Activated T-helper 1 cell treated with anti-CD3 and anti-CD28 coated beads, Interleukin-12 subunit alpha, Interleukin-12 subunit beta, Interleukin-2, Interleukin-4 antibody, amounts not matched to agents 30 ng/mL and 10 ng/mL and 1 ng/mL, durations not matched to agents 14 hours and 24 hours and 36 hours (primary cell): Measurements from ENCODE around the gene LZTR1. TPM values are rescaled to one million over a fixed set of nuclear protein-coding genes. Genes with fewer than 3 reads are reported as not detected.
A peak's percentile ranks its signal among the peaks of the same experiment; 100 is the strongest.
"Not testable (repeated sequence)": the region's sequence is repeated elsewhere in the genome, so short reads cannot be mapped to it uniquely, and the experiment has no call there.

ENCODE experiments used
- DNase-seq: peaks from one replicate; pipeline ENCODE4 v3.0.0; 2021; ENCODE audit warnings: low spot score
- H3K27ac Mint-ChIP-seq: one replicate; pipeline ENCODE4 v1.8.0; 2021; ENCODE audit warnings: mild to moderate bottlenecking, mixed read lengths
- H3K27me3 Mint-ChIP-seq: one replicate; pipeline ENCODE4 v1.8.0; 2022; ENCODE audit warnings: mild to moderate bottlenecking, moderate library complexity, mixed read lengths; ENCODE audit not compliant: insufficient read depth
- H3K36me3 Mint-ChIP-seq: one replicate; pipeline ENCODE4 v1.8.0; 2021; ENCODE audit warnings: low read depth, mixed read lengths
- H3K4me1 Mint-ChIP-seq: one replicate; pipeline ENCODE4 v1.8.0; 2021; ENCODE audit warnings: low read depth, mixed read lengths
- H3K4me3 Mint-ChIP-seq: one replicate; pipeline ENCODE4 v1.8.0; 2021; ENCODE audit warnings: mild to moderate bottlenecking, moderate library complexity, mixed read lengths
- H3K9me3 Mint-ChIP-seq: one replicate; pipeline ENCODE4 v1.8.0; 2021; ENCODE audit warnings: mixed read lengths
- intact Hi-C: fragments of 100-400 bp; cut with micrococcal nuclease; formaldehyde crosslinking; loops from one replicate; pipeline ENCODE4 v1.15.1; 2024
- total RNA-seq: library from RNA; stranded (reverse); gene quantifications from 2 replicates; pipeline ENCODE4 v1.2.3, GENCODE V29; 2022

Gene LZTR1
- total RNA-seq, result 81.9 and 87.5 TPM in 2 replicates

- H3K4me1 Mint-ChIP-seq, result peaks cover 44% of the 10 kb centered on the region
- H3K27ac Mint-ChIP-seq, result peak within 1 kb of the TSS; percentile 87
- no peaks in the 10 kb centered on the region for H3K27me3 Mint-ChIP-seq
- intact Hi-C loops, result loop anchor here (1.0 to 5.0 kb wide), 5 partner anchors 19 to 123 kb away; partner anchors contain the start of genes CRKL, PI4KA, SNAP29 and THAP7
- peaks cover 17% of the 10 kb centered on the region for H3K36me3 Mint-ChIP-seq
- peak within 1 kb of the TSS; percentile 90 for H3K4me3 Mint-ChIP-seq
- peak; percentile 68 for DNase-seq
- H3K9me3 Mint-ChIP-seq, result peaks cover 12% of the 10 kb centered on the region
These were observed at the start of gene LZTR1 for GRCh38 chr22:20981787-20982562. Gene LZTR1, plus strand, starts transcription at chr22:20982297. Its CDS starts 75 bp downstream, at chr22:20982372.

GRCh38 chr22:20933910-20934309 lies 48.2 kb upstream of the LZTR1 start:
- Mint-ChIP-seq H3K27me3 (no peaks in the 10 kb centered on the region), H3K9me3 (no peaks in the 10 kb centered on the region), H3K4me3 (no peak overlapping the region), H3K27ac (no peak overlapping the region), H3K4me1 (peaks cover 57% of the 10 kb centered on the region), H3K36me3 (peaks cover 32% of the 10 kb centered on the region)
- intact Hi-C loops, result no loop called here
- no peak for DNase-seq

GRCh38 chr22:20935049-20935448 lies 47.0 kb upstream of the LZTR1 start:
- not testable (repeated sequence) for H3K4me3 Mint-ChIP-seq

GRCh38 chr22:20935780-20936539 lies 46.1 kb upstream of the LZTR1 start:
- DNase-seq, intact Hi-C loops, H3K4me3 Mint-ChIP-seq, H3K27me3 Mint-ChIP-seq, H3K27ac Mint-ChIP-seq, H3K9me3 Mint-ChIP-seq: not testable (repeated sequence)
- Mint-ChIP-seq H3K36me3 (peaks cover 30% of the 10 kb centered on the region), H3K4me1 (peaks cover 61% of the 10 kb centered on the region)

More at GRCh38 chr22:20935049-20935448, 47.0 kb upstream of the LZTR1 start:
- H3K27me3 Mint-ChIP-seq, H3K27ac Mint-ChIP-seq, DNase-seq, H3K9me3 Mint-ChIP-seq, intact Hi-C loops: not testable (repeated sequence)
- Mint-ChIP-seq H3K36me3 (peaks cover 27% of the 10 kb centered on the region), H3K4me1 (peaks cover 52% of the 10 kb centered on the region)

GRCh38 chr22:20937031-20937793 lies 44.9 kb upstream of the LZTR1 start:
- no peaks in the 10 kb centered on the region for H3K27me3 Mint-ChIP-seq
- peaks cover 30% of the 10 kb centered on the region for H3K36me3 Mint-ChIP-seq
- H3K4me1 Mint-ChIP-seq, result peaks cover 60% of the 10 kb centered on the region
- H3K4me3 Mint-ChIP-seq, result peak overlapping the region; percentile 7
- intact Hi-C loops, result no loop called here
- DNase-seq, result no peak
- H3K9me3 Mint-ChIP-seq, result no peaks in the 10 kb centered on the region
- H3K27ac Mint-ChIP-seq, result peak overlapping the region; percentile 10

- intact Hi-C loops, result no loop called here
- no peaks in the 10 kb centered on the region for H3K9me3 Mint-ChIP-seq
- no peak overlapping the region for H3K4me3 Mint-ChIP-seq
- DNase-seq, result no peak
- peaks cover 30% of the 10 kb centered on the region for H3K36me3 Mint-ChIP-seq
- H3K27ac Mint-ChIP-seq, result peak overlapping the region; percentile 15
- peaks cover 59% of the 10 kb centered on the region for H3K4me1 Mint-ChIP-seq
- H3K27me3 Mint-ChIP-seq, result no peaks in the 10 kb centered on the region
These were observed 44.1 kb upstream of the LZTR1 start for GRCh38 chr22:20937794-20938671.

- peaks cover 64% of the 10 kb centered on the region for H3K4me1 Mint-ChIP-seq
These were observed 42.5 kb upstream of the LZTR1 start for GRCh38 chr22:20939457-20940185.

GRCh38 chr22:20940186-20940651 lies 41.9 kb upstream of the LZTR1 start:
- Mint-ChIP-seq H3K4me3 (no peak overlapping the region), H3K27ac (no peak overlapping the region), H3K27me3 (no peaks in the 10 kb centered on the region), H3K4me1 (peaks cover 65% of the 10 kb centered on the region), H3K9me3 (no peaks in the 10 kb centered on the region), H3K36me3 (peaks cover 25% of the 10 kb centered on the region)
- intact Hi-C loops, result no loop called here
- no peak for DNase-seq

More at GRCh38 chr22:20939457-20940185, 42.5 kb upstream of the LZTR1 start:
- H3K4me3 Mint-ChIP-seq, H3K9me3 Mint-ChIP-seq, intact Hi-C loops, H3K27me3 Mint-ChIP-seq, DNase-seq, H3K27ac Mint-ChIP-seq: not testable (repeated sequence)
- H3K36me3 Mint-ChIP-seq, result peaks cover 25% of the 10 kb centered on the region

- peaks cover 70% of the 10 kb centered on the region for H3K4me1 Mint-ChIP-seq
- H3K36me3 Mint-ChIP-seq, result peaks cover 23% of the 10 kb centered on the region
- no peak for DNase-seq
- intact Hi-C loops, result no loop called here
- no peak overlapping the region for H3K4me3 Mint-ChIP-seq
- H3K9me3 Mint-ChIP-seq, result no peaks in the 10 kb centered on the region
- no peak overlapping the region for H3K27ac Mint-ChIP-seq
- no peaks in the 10 kb centered on the region for H3K27me3 Mint-ChIP-seq
These were observed 41.2 kb upstream of the LZTR1 start for GRCh38 chr22:20940904-20941385.

GRCh38 chr22:20942203-20942902 lies 39.7 kb upstream of the LZTR1 start:
- H3K27ac Mint-ChIP-seq, intact Hi-C loops, H3K9me3 Mint-ChIP-seq, DNase-seq, H3K4me3 Mint-ChIP-seq, H3K27me3 Mint-ChIP-seq: not testable (repeated sequence)
- H3K4me1 Mint-ChIP-seq, result peaks cover 65% of the 10 kb centered on the region
- peaks cover 20% of the 10 kb centered on the region for H3K36me3 Mint-ChIP-seq
